ENCODE results near the gene AOPEP.

AOPEP gene

GRCh38 chr9:95048225-95049087 is 322.0 kb downstream of the AOPEP start:
- DNase-seq = no peak

- DNase-seq = no peak
Observed at GRCh38 chr9:95049761-95050160, 323.3 kb downstream of the AOPEP start.

GRCh38 chr9:95053611-95054570 is 327.4 kb downstream of the AOPEP start:
- no peak for DNase-seq

- DNase-seq = no peak
Observed at GRCh38 chr9:95055334-95055850, 328.9 kb downstream of the AOPEP start.

- DNase-seq = no peak
Observed at GRCh38 chr9:95055851-95056551, 329.5 kb downstream of the AOPEP start.

GRCh38 chr9:95057101-95057500 is 330.6 kb downstream of the AOPEP start:
- no peak for DNase-seq

GRCh38 chr9:95058121-95058785 is 331.8 kb downstream of the AOPEP start:
- no peak for DNase-seq

GRCh38 chr9:95058795-95059386 is 332.4 kb downstream of the AOPEP start:
- no peak for DNase-seq

GRCh38 chr9:95060234-95060633 is 333.7 kb downstream of the AOPEP start:
- DNase-seq = no peak

GRCh38 chr9:95060916-95061315 is 334.4 kb downstream of the AOPEP start:
- no peak for DNase-seq

GRCh38 chr9:95061916-95062595 is 335.6 kb downstream of the AOPEP start:
- no peak for DNase-seq

GRCh38 chr9:95062596-95063065 is 336.1 kb downstream of the AOPEP start:
- DNase-seq = no peak

- no peak for DNase-seq
Observed at GRCh38 chr9:95063300-95063699, 336.8 kb downstream of the AOPEP start.

- DNase-seq = no peak
Observed at GRCh38 chr9:95065224-95065623, 338.7 kb downstream of the AOPEP start.

GRCh38 chr9:95067057-95067456 is 340.6 kb downstream of the AOPEP start:
- DNase-seq = no peak

- no peak for DNase-seq
Observed at GRCh38 chr9:95067897-95068296, 341.4 kb downstream of the AOPEP start.

- DNase-seq = no peak
Observed at GRCh38 chr9:95070549-95071021, 344.1 kb downstream of the AOPEP start.

GRCh38 chr9:95071450-95071849 is 345.0 kb downstream of the AOPEP start:
- no peak for DNase-seq

- DNase-seq = no peak
Observed at GRCh38 chr9:95071925-95072324, 345.4 kb downstream of the AOPEP start.

- no peak for DNase-seq
Observed at GRCh38 chr9:95073042-95073607, 346.6 kb downstream of the AOPEP start.

GRCh38 chr9:95073918-95074317 is 347.4 kb downstream of the AOPEP start:
- no peak for DNase-seq
